NB4 (cell line): ENCODE results near the gene VDR.

ENCODE experiments used
- DNase-seq: peaks from one replicate; pipeline ENCODE4 v3.0.0; 2010; ENCODE audit warnings: low read depth
- H3K4me3 ChIP-seq: one replicate; pipeline ENCODE4 v1.5.1; 2011; ENCODE audit warnings: mild to moderate bottlenecking, low read depth, low read length, moderate library complexity
- CTCF ChIP-seq: IDR thresholded peaks from one replicate; pipeline ENCODE4 v1.5.1; 2012; ENCODE audit warnings: low read depth, low read length
- MAX ChIP-seq: IDR thresholded peaks from 2 replicates; pipeline ENCODE4 v1.6.1; 2011; ENCODE audit warnings: low read depth, low read length
- MYC ChIP-seq: IDR thresholded peaks from 2 replicates; pipeline ENCODE4 v1.6.1; 2011; ENCODE audit warnings: low read depth, low read length
- POLR2A ChIP-seq: IDR thresholded peaks from 2 replicates; pipeline ENCODE4 v1.6.1; 2011; ENCODE audit warnings: mild to moderate bottlenecking; ENCODE audit not compliant: insufficient read length; ENCODE audit errors: extremely low read depth

Gene VDR

GRCh38 chr12:47833591-47834012 is 71.2 kb downstream of the VDR start:
- TF ChIP-seq MAX (no peak), POLR2A (no peak), MYC (no peak), CTCF (no peak)
- no peak for DNase-seq
- no peak overlapping the region for H3K4me3 ChIP-seq

GRCh38 chr12:47832263-47832933 is 72.4 kb downstream of the VDR start:
- no peak overlapping the region for H3K4me3 ChIP-seq
- DNase-seq: no peak
- TF ChIP-seq MAX (no peak), MYC (no peak), POLR2A (no peak), CTCF (no peak)

- no peak for DNase-seq
- no peak overlapping the region for H3K4me3 ChIP-seq
- TF ChIP-seq MYC (no peak), CTCF (no peak), POLR2A (no peak), MAX (no peak)
These were observed 75.2 kb downstream of the VDR start for GRCh38 chr12:47829584-47829983.

GRCh38 chr12:47828976-47829482 is 75.8 kb downstream of the VDR start:
- DNase-seq: peak; percentile 50
- TF ChIP-seq MAX (no peak), CTCF (no peak)
- no peak overlapping the region for H3K4me3 ChIP-seq

GRCh38 chr12:47828008-47828975 is 76.5 kb downstream of the VDR start:
- TF ChIP-seq MYC (no peak), CTCF (no peak), MAX (no peak), POLR2A (no peak)

More at GRCh38 chr12:47828008-47828975, 76.5 kb downstream of the VDR start:
- DNase-seq: no peak
- no peak overlapping the region for H3K4me3 ChIP-seq
